Measurements from ENCODE around the gene DYRK4.

GRCh38 chr12:4591180-4591687 is 29.2 kb downstream of the DYRK4 start:
- no peak for TF ChIP-seq CTCF (conservative IDR thresholded peaks at IDR 0.05 in 1 of 2, IDR thresholded peaks at IDR 0.05 in 1 of 2; ENCODE audit: low read depth in 1 of 2, low read length in 2 of 2)
- no peak for TF ChIP-seq EZH2 (IDR thresholded peaks at IDR 0.05; ENCODE audit: low read length, missing control alignments)
